Fibroblast of skin of abdomen (primary cell): ENCODE measurements around the gene ACSM6.

Experiments used
- DNase-seq: peaks from one replicate; pipeline ENCODE4 v3.0.0-alpha.2; 2013

Gene ACSM6

DNA sequence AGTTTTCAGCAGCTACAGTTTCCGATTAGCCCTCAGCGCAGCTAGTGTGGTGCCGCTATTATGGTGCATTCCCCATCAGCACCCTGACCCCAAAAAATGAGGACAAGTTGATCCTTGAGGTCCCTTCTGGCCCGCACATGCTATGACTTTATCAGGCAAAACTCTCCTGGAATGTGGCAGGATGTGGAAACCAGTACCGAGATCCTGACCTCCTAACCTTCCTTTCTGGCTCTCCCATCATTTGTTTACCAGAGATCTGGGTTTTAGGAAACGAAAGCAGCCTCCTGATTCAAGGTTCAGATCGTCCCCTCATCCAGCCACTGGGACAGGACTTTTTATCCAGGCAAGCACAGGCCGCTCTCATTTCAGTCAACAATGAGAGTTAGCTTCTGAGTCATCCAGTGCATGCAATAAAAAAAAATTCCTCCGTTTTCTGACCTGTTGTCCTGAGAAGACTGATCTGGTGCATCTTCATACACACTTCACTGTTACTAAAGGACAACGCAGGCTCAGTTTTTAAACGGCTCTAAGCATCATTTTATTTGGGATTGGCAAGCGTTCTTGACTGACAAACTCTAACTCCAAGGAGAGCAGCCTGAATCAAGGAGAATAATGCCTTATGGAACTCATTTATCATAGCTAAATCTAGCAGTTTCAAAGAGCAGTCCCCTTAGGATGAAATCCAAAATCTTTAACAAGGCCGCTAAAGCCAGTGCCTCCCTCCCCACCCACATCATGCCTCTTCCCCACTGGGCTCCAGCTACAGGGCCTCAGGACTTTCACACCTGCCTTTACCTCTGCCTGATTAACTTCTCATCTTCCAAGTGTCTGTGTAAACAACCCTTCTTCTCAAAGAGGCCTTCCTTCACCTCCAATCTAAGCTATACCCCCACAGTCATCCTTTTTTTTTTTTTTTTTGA, 79.6 kb downstream of the ACSM6 start:
- DNase-seq, result peak; percentile 66

DNA sequence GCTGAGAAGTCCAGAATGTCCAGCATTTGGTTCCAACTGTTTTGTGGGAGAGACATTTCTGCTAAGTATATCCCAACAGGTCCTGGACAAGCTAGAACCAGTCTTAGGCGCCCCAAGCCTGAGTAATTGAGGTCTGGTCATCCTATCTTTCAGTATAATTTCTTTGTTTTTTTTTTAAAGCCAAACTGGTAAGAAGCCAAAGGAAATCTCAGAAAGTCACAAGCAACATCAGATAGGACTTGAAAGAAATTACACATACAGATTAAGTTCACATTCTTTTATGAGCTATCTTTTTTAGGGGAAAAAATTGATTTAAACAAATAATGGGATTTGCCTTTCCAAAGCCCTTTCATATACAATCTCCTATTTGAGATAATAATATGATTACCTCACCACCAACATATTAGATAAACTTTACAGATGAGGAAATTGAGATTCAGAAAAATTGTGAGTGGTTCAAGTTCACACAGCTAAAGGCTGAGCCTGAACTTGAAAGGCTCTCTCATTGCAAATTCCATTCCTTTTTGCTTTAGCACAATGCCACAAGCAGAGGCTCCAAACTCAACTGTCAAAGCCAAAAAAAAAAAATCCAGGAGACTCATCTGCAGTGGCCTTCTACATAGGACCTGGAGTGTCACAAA, 81.8 kb downstream of the ACSM6 start:
- peak; percentile 24 for DNase-seq

DNA sequence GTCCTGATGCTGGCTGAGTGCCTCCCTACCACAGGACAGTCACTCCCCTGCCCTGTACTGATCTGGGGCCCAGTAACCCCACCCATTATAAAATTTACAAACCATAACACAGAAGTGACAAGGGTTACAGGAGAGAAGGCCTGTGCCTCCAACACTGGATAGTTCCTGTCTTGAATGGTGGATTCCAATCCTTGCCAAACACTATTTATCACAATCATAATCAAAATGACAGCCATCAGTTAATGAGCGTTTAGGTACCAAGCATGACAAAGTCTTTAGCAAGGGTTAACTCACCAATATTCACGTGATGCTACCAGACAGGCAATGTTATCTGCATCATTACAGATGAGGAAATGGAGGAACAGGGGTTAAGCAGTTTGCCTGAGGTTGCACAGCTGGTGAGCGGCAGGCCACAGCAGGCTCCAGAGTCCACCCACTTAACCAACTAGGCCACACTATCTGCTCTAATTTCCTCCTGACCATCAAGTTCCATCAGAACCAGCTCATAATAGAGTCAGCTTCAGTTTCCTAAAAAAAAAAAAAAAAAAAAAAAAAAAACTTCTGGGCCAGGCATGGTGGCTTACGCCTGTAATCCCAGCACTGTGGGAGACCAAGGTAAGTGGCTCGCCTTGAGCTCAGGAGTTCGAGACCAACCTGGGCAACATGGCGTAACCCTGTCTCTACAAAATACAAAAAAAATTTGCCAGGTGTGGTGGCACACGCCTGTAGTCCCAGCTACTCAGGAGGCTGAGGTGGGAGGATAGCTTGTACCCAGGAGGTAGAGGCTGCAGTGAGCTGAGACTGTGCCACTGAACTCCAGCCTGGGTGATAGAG, 82.5 kb downstream of the ACSM6 start:
- no peak for DNase-seq

DNA sequence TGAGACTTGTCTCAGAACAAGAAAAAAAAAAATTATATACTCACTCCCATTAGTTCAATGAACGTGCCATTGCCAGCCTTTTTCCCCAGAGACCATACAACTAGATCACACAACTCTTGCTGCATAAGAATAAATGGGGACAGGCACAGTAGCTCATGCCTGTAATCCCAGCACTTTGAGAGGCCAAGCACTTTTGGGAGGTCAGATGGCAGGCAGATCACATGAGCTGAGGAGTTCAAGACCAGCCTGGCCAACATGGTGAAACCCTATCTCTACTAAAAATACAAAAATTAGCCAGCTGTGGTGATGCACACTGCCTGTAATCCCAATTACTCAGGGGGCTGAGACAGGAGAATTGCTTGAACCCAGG, 83.1 kb downstream of the ACSM6 start:
- DNase-seq, result no peak

DNA sequence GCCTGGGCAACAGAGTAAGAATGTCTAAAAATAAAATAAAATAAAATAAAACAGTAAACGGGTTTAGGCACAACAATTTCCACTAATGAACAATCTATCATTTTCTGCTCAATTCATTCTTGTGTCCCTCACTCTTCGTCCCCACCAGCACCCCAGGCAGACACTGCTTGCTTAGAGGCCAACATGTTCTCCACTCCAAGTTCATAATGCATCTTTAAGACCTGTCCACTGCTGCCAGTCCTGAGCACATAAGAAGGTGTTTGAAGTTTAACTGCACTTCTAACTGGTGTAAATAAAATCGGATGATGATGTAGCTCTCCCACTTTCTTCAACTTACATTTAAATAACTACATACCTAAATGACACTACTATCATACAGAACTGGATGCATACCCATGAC, 83.6 kb downstream of the ACSM6 start:
- no peak for DNase-seq
